Thymus (tissue), 11 donors: Measurements from ENCODE around the gene TIMM29. TPM values are rescaled to one million over a fixed set of nuclear protein-coding genes. Genes with fewer than 3 reads are reported as not detected.

Experiments
- DNase-seq, 9 donors: peaks; one replicate each; pipeline ENCODE4 v3.0.0-alpha.2; 2013; ENCODE audit warnings: low spot score in 9 of 9, low read depth in 6 of 9, missing footprints in 1 of 9
- H3K27ac ChIP-seq, 2 donors: one replicate each; pipeline ENCODE4 v1.5.1; 2013; ENCODE audit warnings: control low read depth in 1 of 2, low read depth in 1 of 2, low read length in 1 of 2, mild to moderate bottlenecking in 1 of 2, moderate library complexity in 1 of 2
- H3K27me3 ChIP-seq, 2 donors: one replicate each; pipeline ENCODE4 v1.5.1; 2013; ENCODE audit warnings: low read length in 1 of 2; ENCODE audit not compliant: control insufficient read depth in 2 of 2, insufficient read depth in 1 of 2
- H3K36me3 ChIP-seq, 2 donors: one replicate each; pipeline ENCODE4 v1.5.1; 2013; ENCODE audit warnings: low read length in 1 of 2, mild to moderate bottlenecking in 1 of 2, moderate library complexity in 1 of 2; ENCODE audit not compliant: control insufficient read depth in 2 of 2, insufficient read depth in 2 of 2
- H3K4me1 ChIP-seq, 2 donors: one replicate each; pipeline ENCODE4 v1.5.1; 2013; ENCODE audit warnings: low read length in 2 of 2; ENCODE audit not compliant: control insufficient read depth in 2 of 2, insufficient read depth in 2 of 2
- H3K4me3 ChIP-seq, 2 donors: one replicate each; pipeline ENCODE4 v1.5.1; 2013; ENCODE audit warnings: low read length in 2 of 2, control low read depth in 1 of 2, mild to moderate bottlenecking in 1 of 2
- H3K9me3 ChIP-seq, 2 donors: one replicate each; pipeline ENCODE4 v1.5.1; 2013; ENCODE audit warnings: low read length in 1 of 2, mild to moderate bottlenecking in 1 of 2; ENCODE audit not compliant: control insufficient read depth in 2 of 2, insufficient read depth in 1 of 2
- WGBS: extraction: QIAGEN DNeasy Blood & Tissue Kit; methylation state at CpG from one replicate; pipeline ENCODE4 v1.1.7; 2013; 5-methylcytosine and 5-hydroxymethylcytosine counted together
- polyA plus RNA-seq: library from polyadenylated mRNA; stranded (reverse); fragments of 200-250 nt; gene quantifications from one replicate; pipeline ENCODE4 v1.2.3, GENCODE V29; 2013
- total RNA-seq: library from RNA; stranded (reverse); fragments of 120-200 nt; gene quantifications from one replicate; pipeline ENCODE4 v1.2.4, GENCODE V29; 2013
- donor health status: healthy.

The TIMM29 gene
- total and polyA plus RNA-seq, 2 donors, result 23.6 to 24.0 TPM

GRCh38 chr19:10899151-10899653 is 29.4 kb upstream of the TIMM29 start:
- H3K4me1 ChIP-seq, result peaks cover 3 to 15% of the 10 kb centered on the region in 2 donors
- H3K4me3 ChIP-seq, result no peak overlapping the region
- no peaks in the 10 kb centered on the region for H3K9me3 ChIP-seq
- no peaks in the 10 kb centered on the region for H3K27me3 ChIP-seq
- no peak overlapping the region for H3K27ac ChIP-seq
- H3K36me3 ChIP-seq, result no peaks in the 10 kb centered on the region
- 95% methylated on average over 10 of the region's 10 CpGs for WGBS
- DNase-seq, result no peak

- WGBS, result 97% methylated on average over 14 of the region's 14 CpGs
- peaks cover 33 to 51% of the 10 kb centered on the region in 2 donors for H3K36me3 ChIP-seq
- H3K27me3 ChIP-seq, result no peaks in the 10 kb centered on the region
- H3K4me1 ChIP-seq, result no peaks in the 10 kb centered on the region
- H3K27ac ChIP-seq, result no peak overlapping the region
- H3K9me3 ChIP-seq, result no peaks in the 10 kb centered on the region
- no peak overlapping the region for H3K4me3 ChIP-seq
- DNase-seq, result no peak
These were observed 20.7 kb upstream of the TIMM29 start for GRCh38 chr19:10907925-10908324.

GRCh38 chr19:10908380-10908960 is 20.1 kb upstream of the TIMM29 start:
- DNase-seq, result no peak
- H3K27me3 ChIP-seq, result no peaks in the 10 kb centered on the region
- H3K4me1 ChIP-seq, result no peaks in the 10 kb centered on the region
- H3K27ac ChIP-seq, result no peak overlapping the region
- no peaks in the 10 kb centered on the region for H3K9me3 ChIP-seq
- peaks cover 33 to 51% of the 10 kb centered on the region in 2 donors for H3K36me3 ChIP-seq
- no peak overlapping the region for H3K4me3 ChIP-seq
- 98% methylated on average over 17 of the region's 17 CpGs for WGBS

- H3K9me3 ChIP-seq, result no peaks in the 10 kb centered on the region
- WGBS, result 97% methylated on average over 31 of the region's 31 CpGs
- H3K4me3 ChIP-seq, result no peak overlapping the region
- no peaks in the 10 kb centered on the region for H3K27me3 ChIP-seq
- DNase-seq, result no peak
- H3K36me3 ChIP-seq, result peaks cover 41 to 50% of the 10 kb centered on the region in 2 donors
- H3K27ac ChIP-seq, result no peak overlapping the region
- peaks cover 0 to 3% of the 10 kb centered on the region in 2 donors for H3K4me1 ChIP-seq
These were observed 16.8 kb upstream of the TIMM29 start for GRCh38 chr19:10911579-10912363.

- Histone ChIP-seq H3K36me3 (peaks cover 39 to 49% of the 10 kb centered on the region in 2 donors), H3K4me1 (peaks cover 0 to 3% of the 10 kb centered on the region in 2 donors), H3K9me3 (no peaks in the 10 kb centered on the region), H3K4me3 (no peak overlapping the region), H3K27me3 (no peaks in the 10 kb centered on the region), H3K27ac (no peak overlapping the region)
- DNase-seq, result no peak
- WGBS, result 98% methylated on average over 18 of the region's 18 CpGs
These were observed 16.0 kb upstream of the TIMM29 start for GRCh38 chr19:10912619-10913018.

- peaks cover 36% of the 10 kb centered on the region in 2 donors for H3K36me3 ChIP-seq
- 98% methylated on average over 24 of the region's 24 CpGs for WGBS
- peaks cover 0 to 3% of the 10 kb centered on the region in 2 donors for H3K4me1 ChIP-seq
- H3K27ac ChIP-seq, result no peak overlapping the region
- no peaks in the 10 kb centered on the region for H3K9me3 ChIP-seq
- no peak for DNase-seq
- no peak overlapping the region for H3K4me3 ChIP-seq
- no peaks in the 10 kb centered on the region for H3K27me3 ChIP-seq
These were observed 14.8 kb upstream of the TIMM29 start for GRCh38 chr19:10913716-10914340.

- no peak for DNase-seq
- no peak overlapping the region for H3K27ac ChIP-seq
- no peaks in the 10 kb centered on the region for H3K27me3 ChIP-seq
- H3K4me1 ChIP-seq, result peaks cover 0 to 3% of the 10 kb centered on the region in 2 donors
- WGBS, result 96% methylated on average over 19 of the region's 19 CpGs
- no peak overlapping the region for H3K4me3 ChIP-seq
- H3K9me3 ChIP-seq, result no peaks in the 10 kb centered on the region
- peaks cover 46 to 48% of the 10 kb centered on the region in 2 donors for H3K36me3 ChIP-seq
These were observed 13.2 kb upstream of the TIMM29 start for GRCh38 chr19:10915130-10916091.

- over 99% methylated on average over 6 of the region's 6 CpGs for WGBS
These were observed 12.0 kb upstream of the TIMM29 start for GRCh38 chr19:10916602-10917001.

More at GRCh38 chr19:10916602-10917001, 12.0 kb upstream of the TIMM29 start:
- H3K27me3 ChIP-seq, result no peaks in the 10 kb centered on the region
- peaks cover 0 to 3% of the 10 kb centered on the region in 2 donors for H3K4me1 ChIP-seq
- peaks cover 51 to 53% of the 10 kb centered on the region in 2 donors for H3K36me3 ChIP-seq
- no peak for DNase-seq
- no peak overlapping the region for H3K4me3 ChIP-seq
- no peak overlapping the region for H3K27ac ChIP-seq
- H3K9me3 ChIP-seq, result no peaks in the 10 kb centered on the region
